ENCODE data around the gene SASS6. TPM values are rescaled to one million over a fixed set of nuclear protein-coding genes. Genes with fewer than 3 reads are reported as not detected.

The SASS6 gene
- total RNA-seq, 1 donor from 2014 or later = 2.4 TPM

- no peak for DNase-seq (ENCODE audit: low spot score)
Measured at GRCh38 chr1:100045206-100045605, 87.5 kb downstream of the SASS6 start.

GRCh38 chr1:100039591-100039990 is 93.1 kb downstream of the SASS6 start:
- DNase-seq (ENCODE audit: low spot score) = no peak

- DNase-seq (ENCODE audit: low spot score) = peak; percentile 69
Measured at GRCh38 chr1:100038660-100039287, 94.0 kb downstream of the SASS6 start.

GRCh38 chr1:100037927-100038659 is 94.6 kb downstream of the SASS6 start:
- peak; percentile 90 for DNase-seq (ENCODE audit: low spot score)

- DNase-seq (ENCODE audit: low spot score) = no peak
Measured at GRCh38 chr1:100037656-100037926, 95.1 kb downstream of the SASS6 start.

GRCh38 chr1:100036718-100037655 is 95.7 kb downstream of the SASS6 start:
- no peak for DNase-seq (ENCODE audit: low spot score)

- DNase-seq (ENCODE audit: low spot score) = no peak
Measured at GRCh38 chr1:100035214-100035613, 97.5 kb downstream of the SASS6 start.

GRCh38 chr1:100034470-100034869 is 98.3 kb downstream of the SASS6 start:
- no peak for DNase-seq (ENCODE audit: low spot score)

Other genes with a start within 250 kb of the SASS6 start
- gene SLC35A3, start 162.9 kb downstream of the SASS6 start, total RNA-seq = 39.5 TPM
- 29.9 TPM for gene TRMT13, start 233 bp upstream of the SASS6 start, total RNA-seq
- gene LRRC39, start 45.3 kb upstream of the SASS6 start, total RNA-seq = 1.8 TPM
- gene DBT, start 116.9 kb upstream of the SASS6 start, total RNA-seq = 24.3 TPM
- 30.3 TPM for gene RTCA, start 133.3 kb upstream of the SASS6 start, total RNA-seq
- gene CDC14A, start 219.6 kb upstream of the SASS6 start, total RNA-seq = 14.3 TPM

Data from ureter (tissue), 1 donor.